Gastroesophageal sphincter (tissue), 4 donors: ENCODE results near the gene SPOPL. TPM values are rescaled to one million over a fixed set of nuclear protein-coding genes. Genes with fewer than 3 reads are reported as not detected.

Experiments used
- ATAC-seq: fragments of 150-250 bp; one replicate; pipeline ENCODE4 v1.9.1; 2016; ENCODE audit warnings: mild to moderate bottlenecking, moderate library complexity
- H3K27ac ChIP-seq, 4 donors: fragments of 200-600 bp; sonication (generic) in 3 of 4; 1 replicate in 3 of 4; 2 replicates in 1 of 4; pipeline ENCODE4 v1.5.1; 2016 to 2019
- H3K27me3 ChIP-seq: fragments of 200-600 bp; sonication (generic); one replicate; pipeline ENCODE4 v1.5.1; 2019
- H3K36me3 ChIP-seq, 2 donors: fragments of 200-600 bp; sonication (generic); one replicate each; pipeline ENCODE4 v1.5.1; 2019; ENCODE audit warnings: control low read depth in 1 of 2
- H3K4me1 ChIP-seq, 3 donors: fragments of 200-600 bp; sonication (generic); 1 replicate in 2 of 3; 2 replicates in 1 of 3; pipeline ENCODE4 v1.5.1; 2016 to 2019; ENCODE audit warnings: control low read depth in 2 of 3
- H3K4me3 ChIP-seq, 2 donors: fragments of 200-600 bp; sonication (generic); one replicate each; pipeline ENCODE4 v1.5.1; 2019; ENCODE audit warnings: mild to moderate bottlenecking in 1 of 2, moderate library complexity in 1 of 2
- H3K9me3 ChIP-seq, 3 donors: fragments of 200-600 bp; sonication (generic); one replicate each; pipeline ENCODE4 v1.5.1; 2017 to 2019; ENCODE audit warnings: control low read depth in 2 of 3
- EP300 ChIP-seq: sonication (generic); formaldehyde crosslinking; IDR thresholded peaks from one replicate; pipeline ENCODE4 v1.6.1; 2017; ENCODE audit warnings: antibody characterized with exemption, mild to moderate bottlenecking
- POLR2A ChIP-seq, 2 donors: fragments of 450-650 bp; IDR thresholded peaks; one replicate each; pipeline ENCODE4 v1.6.1; 2017; ENCODE audit warnings: antibody characterized with exemption in 2 of 2, mild to moderate bottlenecking in 2 of 2, moderate library complexity in 1 of 2
- POLR2AphosphoS5 ChIP-seq: sonication (generic); formaldehyde crosslinking; IDR thresholded peaks from one replicate; pipeline ENCODE4 v1.6.1; 2017; ENCODE audit warnings: antibody characterized with exemption
- WGBS, 2 donors: methylation state at CpG; one replicate each; pipeline ENCODE4 v1.1.5; 2018; ENCODE audit warnings: low coverage in 1 of 2; 5-methylcytosine and 5-hydroxymethylcytosine counted together
- total RNA-seq, 4 donors: library from RNA; depleted of rRNA; stranded (reverse); fragments of >200 nt; gene quantifications; one replicate each; pipeline ENCODE4 v1.1.0, GENCODE V29; 2016
- TF ChIP-seq, protein P1 (sequence below), 4 experiments: fragments of 200-600 bp in 2 of 4; fragments of 450-650 bp in 2 of 4; sonication (generic) in 1 of 4; IDR thresholded peaks; one replicate each; pipeline ENCODE4 v1.5.1; 2017 to 2019; ENCODE audit warnings: antibody characterized with exemption in 4 of 4, mild to moderate bottlenecking in 2 of 4, moderate library complexity in 2 of 4

The SPOPL gene
- total RNA-seq, 4 donors from 2014 or later = 32.7 to 51.8 (median 39.4) TPM

DNA sequence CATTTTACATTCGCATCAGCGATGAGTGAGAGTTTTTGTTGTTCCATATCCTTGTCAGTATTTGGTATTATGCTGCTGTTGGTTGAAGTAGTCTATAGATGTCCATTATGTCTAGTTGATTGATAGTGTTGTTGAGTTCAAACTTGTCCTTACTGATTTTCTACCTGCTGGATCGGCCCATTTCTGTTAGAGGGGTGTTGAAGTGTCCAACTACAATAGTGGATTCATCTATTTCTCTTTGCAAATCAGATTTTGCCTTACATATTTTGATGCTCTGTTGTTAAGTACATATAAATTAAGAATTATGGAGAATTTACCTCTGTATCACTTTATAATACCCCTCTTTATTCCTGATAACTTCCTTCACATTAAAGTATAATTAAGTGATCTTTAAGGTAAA lies 8.7 kb downstream of the SPOPL start:
- 93 to 100% methylated on average over 3 of the region's 3 CpGs for WGBS, 2 donors
- no peak for ATAC-seq

GRCh38 chr2:138512672-138513071 lies 11.1 kb downstream of the SPOPL start:
- H3K9me3 ChIP-seq = no peaks in the 10 kb centered on the region
- ATAC-seq = no peak
- TF ChIP-seq POLR2AphosphoS5 (no peak), EP300 (no peak), POLR2A (IDR thresholded peaks at IDR 0.05) (no peak)
- TF ChIP-seq, protein P1, sequence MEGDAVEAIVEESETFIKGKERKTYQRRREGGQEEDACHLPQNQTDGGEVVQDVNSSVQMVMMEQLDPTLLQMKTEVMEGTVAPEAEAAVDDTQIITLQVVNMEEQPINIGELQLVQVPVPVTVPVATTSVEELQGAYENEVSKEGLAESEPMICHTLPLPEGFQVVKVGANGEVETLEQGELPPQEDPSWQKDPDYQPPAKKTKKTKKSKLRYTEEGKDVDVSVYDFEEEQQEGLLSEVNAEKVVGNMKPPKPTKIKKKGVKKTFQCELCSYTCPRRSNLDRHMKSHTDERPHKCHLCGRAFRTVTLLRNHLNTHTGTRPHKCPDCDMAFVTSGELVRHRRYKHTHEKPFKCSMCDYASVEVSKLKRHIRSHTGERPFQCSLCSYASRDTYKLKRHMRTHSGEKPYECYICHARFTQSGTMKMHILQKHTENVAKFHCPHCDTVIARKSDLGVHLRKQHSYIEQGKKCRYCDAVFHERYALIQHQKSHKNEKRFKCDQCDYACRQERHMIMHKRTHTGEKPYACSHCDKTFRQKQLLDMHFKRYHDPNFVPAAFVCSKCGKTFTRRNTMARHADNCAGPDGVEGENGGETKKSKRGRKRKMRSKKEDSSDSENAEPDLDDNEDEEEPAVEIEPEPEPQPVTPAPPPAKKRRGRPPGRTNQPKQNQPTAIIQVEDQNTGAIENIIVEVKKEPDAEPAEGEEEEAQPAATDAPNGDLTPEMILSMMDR (IDR thresholded peaks at IDR 0.05) = no peak
- no peaks in the 10 kb centered on the region for H3K36me3 ChIP-seq
- no peaks in the 10 kb centered on the region for H3K27me3 ChIP-seq
- WGBS, 2 donors = 20 to 56% methylated on average over 1 of the region's 1 CpG
- H3K4me1 ChIP-seq = peaks cover 6 to 64% (median 8%) of the 10 kb centered on the region in 3 donors
- no peak overlapping the region for H3K27ac ChIP-seq
- H3K4me3 ChIP-seq = no peak overlapping the region

More for the DNA sequence above, 8.7 kb downstream of the SPOPL start:
- TF ChIP-seq, protein P1 (IDR thresholded peaks at IDR 0.05) = no peak
- TF ChIP-seq EP300 (no peak), POLR2A (IDR thresholded peaks at IDR 0.05) (no peak), POLR2AphosphoS5 (no peak)
- Histone ChIP-seq H3K36me3 (no peaks in the 10 kb centered on the region), H3K9me3 (no peaks in the 10 kb centered on the region), H3K4me1 (peaks cover 0 to 67% (median 8%) of the 10 kb centered on the region in 3 donors), H3K4me3 (no peak overlapping the region), H3K27me3 (no peaks in the 10 kb centered on the region), H3K27ac (no peak overlapping the region)

GRCh38 chr2:138514173-138514572 lies 12.6 kb downstream of the SPOPL start:
- H3K4me3 ChIP-seq = no peak overlapping the region
- ATAC-seq = no peak
- no peak overlapping the region for H3K27ac ChIP-seq
- H3K27me3 ChIP-seq = no peaks in the 10 kb centered on the region
- peaks cover 6 to 60% (median 8%) of the 10 kb centered on the region in 3 donors for H3K4me1 ChIP-seq
- WGBS, 2 donors = 77 to 100% methylated on average over 1 to 3 of the region's 3 CpGs
- H3K36me3 ChIP-seq = no peaks in the 10 kb centered on the region
- TF ChIP-seq EP300 (no peak), POLR2A (IDR thresholded peaks at IDR 0.05) (no peak), POLR2AphosphoS5 (no peak)
- TF ChIP-seq, protein P1 (IDR thresholded peaks at IDR 0.05) = no peak
- H3K9me3 ChIP-seq = no peaks in the 10 kb centered on the region

GRCh38 chr2:138515092-138515491 lies 13.5 kb downstream of the SPOPL start:
- Histone ChIP-seq H3K4me3 (no peak overlapping the region), H3K36me3 (no peaks in the 10 kb centered on the region), H3K9me3 (no peaks in the 10 kb centered on the region), H3K4me1 (peaks cover 6 to 67% (median 8%) of the 10 kb centered on the region in 3 donors), H3K27ac (no peak overlapping the region), H3K27me3 (no peaks in the 10 kb centered on the region)
- WGBS, 2 donors = 88 to 96% methylated on average over 3 of the region's 3 CpGs
- no peak for TF ChIP-seq EP300
- TF ChIP-seq, protein P1 (IDR thresholded peaks at IDR 0.05) = no peak
- no peak for TF ChIP-seq POLR2A (IDR thresholded peaks at IDR 0.05)
- peak; percentile 39 for ATAC-seq

DNA sequence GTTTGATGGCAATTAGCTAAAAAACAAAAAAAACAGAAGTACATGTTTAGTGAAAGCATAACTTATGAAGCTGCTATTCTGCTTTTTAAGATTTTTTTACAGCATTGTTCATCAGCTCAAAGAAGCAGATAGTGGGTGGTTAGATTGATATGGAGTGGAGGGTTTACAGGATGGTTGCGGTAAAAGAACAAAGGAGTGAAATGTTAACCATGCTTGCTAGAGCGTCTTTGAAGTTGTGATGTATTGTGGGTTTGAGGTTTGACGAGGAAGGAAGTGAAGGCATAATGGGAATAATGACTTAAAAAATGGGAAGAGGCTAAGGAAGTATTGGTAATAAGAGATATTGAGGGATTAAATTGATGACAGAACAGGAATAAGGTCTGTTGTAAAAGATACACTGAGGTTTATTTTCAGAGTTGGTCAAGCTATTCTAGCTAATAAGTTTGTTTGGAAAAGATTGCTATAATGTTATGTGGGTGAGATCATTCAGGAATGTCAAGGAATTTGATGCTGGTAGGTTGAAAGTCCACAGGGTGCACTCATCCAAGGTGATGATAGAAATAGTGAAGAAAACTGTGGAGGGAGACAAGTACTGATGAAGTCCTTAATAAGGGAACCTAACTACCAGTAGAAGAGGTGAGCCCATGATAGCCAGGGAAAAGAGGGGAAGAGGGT lies 14.6 kb downstream of the SPOPL start:
- Histone ChIP-seq H3K9me3 (no peaks in the 10 kb centered on the region), H3K4me1 (peaks cover 6 to 68% (median 8%) of the 10 kb centered on the region in 3 donors), H3K36me3 (no peaks in the 10 kb centered on the region), H3K27ac (no peak overlapping the region), H3K27me3 (no peaks in the 10 kb centered on the region), H3K4me3 (no peak overlapping the region)
- TF ChIP-seq POLR2A (IDR thresholded peaks at IDR 0.05) (no peak), EP300 (no peak), POLR2AphosphoS5 (no peak)
- TF ChIP-seq, protein P1 (IDR thresholded peaks at IDR 0.05) = no peak
- WGBS, 2 donors = 71 to 86% methylated on average over 3 of the region's 3 CpGs
- ATAC-seq = no peak
